Measurements from ENCODE around the gene APLF. TPM values are rescaled to one million over a fixed set of nuclear protein-coding genes. Genes with fewer than 3 reads are reported as not detected.

The APLF gene
- total RNA-seq, 1 experiment from 2014 or later: 2.4 TPM

- no peak overlapping the region for H3K27ac ChIP-seq (ENCODE audit: low read length)
- intact Hi-C loops (cut with micrococcal nuclease): no loop called here
- no peaks in the 10 kb centered on the region for H3K9me2 ChIP-seq (replicated peaks; ENCODE audit: low read length)
- ATAC-seq (no peak), DNase-seq (no peak)
- peak overlapping the region; percentile 11; the same call in 1 of the 2 replicates for H2AFZ ChIP-seq (ENCODE audit: low read length)
- no peaks in the 10 kb centered on the region for H3K79me2 ChIP-seq (ENCODE audit: low read length)
- POLR2A ChIA-PET (ENCODE audit: unreplicated experiment): no interaction called here
- no peaks in the 10 kb centered on the region for H4K20me1 ChIP-seq (ENCODE audit: low read length)
- H3K4me1 ChIP-seq (ENCODE audit: insufficient read depth, low read length): no peaks in the 10 kb centered on the region
- TF ChIP-seq EZH2 (IDR thresholded peaks at IDR 0.05; ENCODE audit: low read length, unreplicated experiment) (no peak), EZH2phosphoT487 (IDR thresholded peaks at IDR 0.05; ENCODE audit: borderline replicate concordance, low read length) (no peak), CTCF (conservative IDR thresholded peaks at IDR 0.05; ENCODE audit: low read depth, low read length) (no peak)
- H3K9me3 ChIP-seq (ENCODE audit: low read length): no peaks in the 10 kb centered on the region
- no peaks in the 10 kb centered on the region for H3F3A ChIP-seq (ENCODE audit: low read length, unreplicated experiment)
- CTCF ChIA-PET: no interaction called here
- no peaks in the 10 kb centered on the region for H3K36me3 ChIP-seq (ENCODE audit: low read depth, low read length)
- BruUV-seq (replicated peaks): no TSS peak
- H3K4me2 ChIP-seq (ENCODE audit: low read length): no peak overlapping the region
- no peak overlapping the region for H3K9ac ChIP-seq (ENCODE audit: low read length)
- H3K27me3 ChIP-seq (ENCODE audit: low read length): no peaks in the 10 kb centered on the region
- no peak overlapping the region for H3K4me3 ChIP-seq (ENCODE audit: low read length)
These were observed 31.1 kb upstream of the APLF start for GRCh38 chr2:68436270-68436669.

- ChIA-PET POLR2A (ENCODE audit: unreplicated experiment) (no interaction called here), CTCF (no interaction called here)
- DNase-seq (no peak), ATAC-seq (no peak)
- Histone ChIP-seq H3K79me2 (ENCODE audit: low read length) (no peaks in the 10 kb centered on the region), H4K20me1 (ENCODE audit: low read length) (no peaks in the 10 kb centered on the region), H3K4me1 (ENCODE audit: insufficient read depth, low read length) (no peaks in the 10 kb centered on the region), H3K4me3 (ENCODE audit: low read length) (no peak overlapping the region), H3K27ac (ENCODE audit: low read length) (no peak overlapping the region), H3K4me2 (ENCODE audit: low read length) (no peak overlapping the region), H3K27me3 (ENCODE audit: low read length) (no peaks in the 10 kb centered on the region), H3F3A (ENCODE audit: low read length, unreplicated experiment) (no peaks in the 10 kb centered on the region), H3K36me3 (ENCODE audit: low read depth, low read length) (no peaks in the 10 kb centered on the region), H2AFZ (ENCODE audit: low read length) (no peak overlapping the region), H3K9me2 (replicated peaks; ENCODE audit: low read length) (no peaks in the 10 kb centered on the region), H3K9me3 (ENCODE audit: low read length) (no peaks in the 10 kb centered on the region), H3K9ac (ENCODE audit: low read length) (no peak overlapping the region)
- intact Hi-C loops (cut with micrococcal nuclease): no loop called here
- no peak for TF ChIP-seq EZH2phosphoT487 (IDR thresholded peaks at IDR 0.05; ENCODE audit: borderline replicate concordance, low read length)
- no peak for TF ChIP-seq CTCF (conservative IDR thresholded peaks at IDR 0.05; ENCODE audit: low read depth, low read length)
- no peak for TF ChIP-seq EZH2 (IDR thresholded peaks at IDR 0.05; ENCODE audit: low read length, unreplicated experiment)
- no TSS peak for BruUV-seq (replicated peaks)
These were observed 28.7 kb upstream of the APLF start for GRCh38 chr2:68438455-68439303.
